Measurements from ENCODE around the gene ATRN. TPM values are rescaled to one million over a fixed set of nuclear protein-coding genes. Genes with fewer than 3 reads are reported as not detected.

The ATRN gene
- total and polyA plus RNA-seq, 2 donors (not counting 3 experiments of a cell fraction or from before 2014, with no cell fraction given), result 32.3 to 33.1 TPM

DNA sequence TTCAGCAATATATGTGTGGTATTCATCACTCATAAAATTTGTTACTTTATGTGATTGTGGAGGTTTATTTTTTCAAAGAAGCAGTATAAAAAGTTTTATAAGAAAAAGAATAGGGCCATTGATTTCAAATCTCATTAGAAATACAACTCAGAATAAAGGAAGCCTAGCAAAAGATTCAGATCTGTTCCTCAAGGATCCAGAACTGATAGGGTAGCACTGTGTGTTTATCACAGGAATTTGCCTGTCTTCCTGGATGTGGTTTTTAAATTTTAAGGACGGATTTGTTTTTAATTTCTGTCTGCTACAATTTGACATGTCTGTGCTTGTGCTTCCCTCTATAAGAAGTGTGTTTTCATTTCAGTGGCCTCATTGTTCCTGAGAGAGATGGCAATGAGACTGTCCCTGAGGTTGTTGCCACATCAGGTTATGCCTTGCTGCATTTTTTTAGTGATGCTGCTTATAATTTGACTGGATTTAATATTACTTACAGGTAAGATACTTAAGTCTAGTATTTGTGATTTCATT is 74.6 kb downstream of the ATRN start:
- intact Hi-C loops (cut with micrococcal nuclease), result no loop called here
- TF ChIP-seq EZH2 (IDR thresholded peaks at IDR 0.05; ENCODE audit: borderline replicate concordance, low read depth, low read length, severe bottlenecking) (no peak), FOS (IDR thresholded peaks at IDR 0.05; ENCODE audit: borderline replicate concordance, insufficient read depth, low read length) (no peak), JUN (IDR thresholded peaks at IDR 0.05; ENCODE audit: borderline replicate concordance, insufficient read depth, insufficient read length, low read depth) (no peak), POLR2AphosphoS5 (IDR thresholded peaks at IDR 0.05; ENCODE audit: insufficient read depth, low read depth, low read length) (no peak), POLR2A (IDR thresholded peaks at IDR 0.05; ENCODE audit: low read depth, low read length) (no peak), GATA2 (IDR thresholded peaks at IDR 0.05; ENCODE audit: insufficient read depth, insufficient read length, low read depth, low read length) (no peak), MYC (IDR thresholded peaks at IDR 0.05; ENCODE audit: low read depth, low read length) (no peak)
- TF ChIP-seq, protein P1, sequence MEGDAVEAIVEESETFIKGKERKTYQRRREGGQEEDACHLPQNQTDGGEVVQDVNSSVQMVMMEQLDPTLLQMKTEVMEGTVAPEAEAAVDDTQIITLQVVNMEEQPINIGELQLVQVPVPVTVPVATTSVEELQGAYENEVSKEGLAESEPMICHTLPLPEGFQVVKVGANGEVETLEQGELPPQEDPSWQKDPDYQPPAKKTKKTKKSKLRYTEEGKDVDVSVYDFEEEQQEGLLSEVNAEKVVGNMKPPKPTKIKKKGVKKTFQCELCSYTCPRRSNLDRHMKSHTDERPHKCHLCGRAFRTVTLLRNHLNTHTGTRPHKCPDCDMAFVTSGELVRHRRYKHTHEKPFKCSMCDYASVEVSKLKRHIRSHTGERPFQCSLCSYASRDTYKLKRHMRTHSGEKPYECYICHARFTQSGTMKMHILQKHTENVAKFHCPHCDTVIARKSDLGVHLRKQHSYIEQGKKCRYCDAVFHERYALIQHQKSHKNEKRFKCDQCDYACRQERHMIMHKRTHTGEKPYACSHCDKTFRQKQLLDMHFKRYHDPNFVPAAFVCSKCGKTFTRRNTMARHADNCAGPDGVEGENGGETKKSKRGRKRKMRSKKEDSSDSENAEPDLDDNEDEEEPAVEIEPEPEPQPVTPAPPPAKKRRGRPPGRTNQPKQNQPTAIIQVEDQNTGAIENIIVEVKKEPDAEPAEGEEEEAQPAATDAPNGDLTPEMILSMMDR (IDR thresholded peaks at IDR 0.05; ENCODE audit: extremely low read depth in 1 of 2, insufficient read depth in 1 of 2, low read depth in 1 of 2, low read length in 2 of 2), result no peak
- TF ChIP-seq, protein P2, sequence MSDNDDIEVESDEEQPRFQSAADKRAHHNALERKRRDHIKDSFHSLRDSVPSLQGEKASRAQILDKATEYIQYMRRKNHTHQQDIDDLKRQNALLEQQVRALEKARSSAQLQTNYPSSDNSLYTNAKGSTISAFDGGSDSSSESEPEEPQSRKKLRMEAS (IDR thresholded peaks at IDR 0.05; ENCODE audit: insufficient read depth, insufficient read length), result no peak
- Histone ChIP-seq H3K4me2 (ENCODE audit: insufficient read depth, low read length) (no peak overlapping the region), H3K27ac (ENCODE audit: insufficient read depth, low read depth, low read length) (no peak overlapping the region), H3K9me1 (replicated peaks; ENCODE audit: control insufficient read depth, extremely low read depth, insufficient read depth, low read length) (no peaks in the 10 kb centered on the region), H3K9ac (replicated peaks; ENCODE audit: extremely low read depth, insufficient read depth, low read length) (no peak overlapping the region), H3K4me3 (replicated peaks in 1 of 3; ENCODE audit: insufficient read depth in 1 of 3, low read depth in 1 of 3, low read length in 3 of 3) (no peak overlapping the region), H3K79me2 (ENCODE audit: control insufficient read depth, insufficient read depth, low read length) (no peaks in the 10 kb centered on the region), H3K4me1 (ENCODE audit: control insufficient read depth, extremely low read depth, insufficient read depth, low read length) (no peaks in the 10 kb centered on the region), H3K9me3 (replicated peaks; ENCODE audit: control insufficient read depth, insufficient read depth, low read length) (no peaks in the 10 kb centered on the region), H4K20me1 (replicated peaks; ENCODE audit: control insufficient read depth, extremely low read depth, insufficient read depth, low read length) (peaks cover 3% of the 10 kb centered on the region), H2AFZ (ENCODE audit: low read depth, low read length) (no peak overlapping the region), H3K36me3 (ENCODE audit: control insufficient read depth in 2 of 2, extremely low read depth in 1 of 2, insufficient read depth in 2 of 2, low read length in 2 of 2) (no peaks in the 10 kb centered on the region), H3K27me3 (ENCODE audit: control insufficient read depth in 2 of 2, insufficient read depth in 2 of 2, low read length in 2 of 2) (no peaks in the 10 kb centered on the region)
- POLR2A ChIA-PET, result no interaction called here
- dilution Hi-C loops (cut with MboI; ENCODE audit: extremely low pct_ligation_motif_present, low sequenced_read_pairs), result no loop called here
- FAIRE-seq (no peak), DNase-seq (ENCODE audit: low read depth, low spot score) (no peak)
- CTCF ChIA-PET, result interaction anchor here (2.1 kb wide), 1 partner anchor 18 kb away, joined by 14 read pairs; no protein-coding TSS in a partner anchor
- no TSS peak for BruUV-seq (replicated peaks)
